ENCODE results near the gene NKAIN2.

GRCh38 chr6:124131259-124131658, 327.6 kb downstream of the NKAIN2 start:
- no peak for TF ChIP-seq CTCF (conservative IDR thresholded peaks at IDR 0.05; ENCODE audit: low read depth, low read length)
- TF ChIP-seq EZH2 (IDR thresholded peaks at IDR 0.05; ENCODE audit: borderline replicate concordance, low read depth, low read length, poor library complexity, severe bottlenecking) = no peak
